AG10803 (cell line): Measurements from ENCODE around the gene NKPD1.

Source experiments
- DNase-seq: peaks from one replicate; pipeline ENCODE4 v3.0.0; 2010; ENCODE audit warnings: low read depth
- H3K4me3 ChIP-seq: 2 replicates; pipeline ENCODE4 v1.5.1; 2011; ENCODE audit warnings: mild to moderate bottlenecking, low read length, control low read depth
- TF ChIP-seq, protein P1 (sequence below): conservative IDR thresholded peaks from 2 replicates; pipeline ENCODE4 v1.5.1; 2011; ENCODE audit warnings: mild to moderate bottlenecking, low read length, control low read depth, inconsistent platforms

The NKPD1 gene

GRCh38 chr19:45160870-45161737, at the start of gene NKPD1:
NKPD1 (minus strand) TSS chr19:45160982; CDS start chr19:45160150, 832 bp downstream.
- no peak for DNase-seq
- TF ChIP-seq, protein P1, sequence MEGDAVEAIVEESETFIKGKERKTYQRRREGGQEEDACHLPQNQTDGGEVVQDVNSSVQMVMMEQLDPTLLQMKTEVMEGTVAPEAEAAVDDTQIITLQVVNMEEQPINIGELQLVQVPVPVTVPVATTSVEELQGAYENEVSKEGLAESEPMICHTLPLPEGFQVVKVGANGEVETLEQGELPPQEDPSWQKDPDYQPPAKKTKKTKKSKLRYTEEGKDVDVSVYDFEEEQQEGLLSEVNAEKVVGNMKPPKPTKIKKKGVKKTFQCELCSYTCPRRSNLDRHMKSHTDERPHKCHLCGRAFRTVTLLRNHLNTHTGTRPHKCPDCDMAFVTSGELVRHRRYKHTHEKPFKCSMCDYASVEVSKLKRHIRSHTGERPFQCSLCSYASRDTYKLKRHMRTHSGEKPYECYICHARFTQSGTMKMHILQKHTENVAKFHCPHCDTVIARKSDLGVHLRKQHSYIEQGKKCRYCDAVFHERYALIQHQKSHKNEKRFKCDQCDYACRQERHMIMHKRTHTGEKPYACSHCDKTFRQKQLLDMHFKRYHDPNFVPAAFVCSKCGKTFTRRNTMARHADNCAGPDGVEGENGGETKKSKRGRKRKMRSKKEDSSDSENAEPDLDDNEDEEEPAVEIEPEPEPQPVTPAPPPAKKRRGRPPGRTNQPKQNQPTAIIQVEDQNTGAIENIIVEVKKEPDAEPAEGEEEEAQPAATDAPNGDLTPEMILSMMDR: no peak
- H3K4me3 ChIP-seq: no peak within 1 kb of the TSS

- no peak overlapping the region for H3K4me3 ChIP-seq
- TF ChIP-seq, protein P1: no peak
Observed at GRCh38 chr19:45206328-45206727, 45.5 kb upstream of the NKPD1 start.

DNA sequence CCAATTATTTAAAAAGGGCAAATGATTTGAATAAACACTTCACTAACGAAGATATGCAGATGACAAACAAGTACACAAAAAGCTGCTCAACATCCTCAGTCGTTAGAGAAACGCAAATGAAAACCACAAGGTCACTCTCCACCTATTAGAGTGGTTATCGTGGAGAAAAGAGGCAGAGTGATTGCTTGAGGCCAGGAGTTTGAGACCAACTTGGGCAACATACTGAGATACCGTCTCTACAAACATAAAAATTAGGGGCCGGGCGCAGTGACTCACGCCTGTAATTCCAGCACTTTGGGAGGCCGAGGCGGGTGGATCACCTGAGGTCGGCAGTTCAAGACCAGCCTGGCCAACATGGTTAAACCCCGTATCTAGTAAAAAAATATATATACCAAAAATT, 45.0 kb upstream of the NKPD1 start:
- no peak overlapping the region for H3K4me3 ChIP-seq
- no peak for DNase-seq
- TF ChIP-seq, protein P1: no peak

More at GRCh38 chr19:45206328-45206727, 45.5 kb upstream of the NKPD1 start:
- DNase-seq: no peak

- H3K4me3 ChIP-seq: no peak overlapping the region
- DNase-seq: no peak
- TF ChIP-seq, protein P1: no peak
Observed at GRCh38 chr19:45202637-45203036, 41.9 kb upstream of the NKPD1 start.

- peak; percentile 40 for DNase-seq
Observed at GRCh38 chr19:45200568-45200967, 39.8 kb upstream of the NKPD1 start.

GRCh38 chr19:45195764-45196163, 35.0 kb upstream of the NKPD1 start:
- H3K4me3 ChIP-seq: no peak overlapping the region
- peak; percentile 58 for DNase-seq
- TF ChIP-seq, protein P1: no peak

More at GRCh38 chr19:45200568-45200967, 39.8 kb upstream of the NKPD1 start:
- TF ChIP-seq, protein P1: peak; percentile 36
- no peak overlapping the region for H3K4me3 ChIP-seq

GRCh38 chr19:45191375-45191774, 30.6 kb upstream of the NKPD1 start:
- TF ChIP-seq, protein P1: no peak

More at GRCh38 chr19:45191375-45191774, 30.6 kb upstream of the NKPD1 start:
- no peak overlapping the region for H3K4me3 ChIP-seq
- DNase-seq: no peak
